NCI-H2107 treated with DMSO at 0.1 percent for 48 hours (cell line): ENCODE data around the gene CBX5.
"Not testable (repeated sequence)": the region's sequence is repeated elsewhere in the genome, so short reads cannot be mapped to it uniquely, and the experiment has no call there.

ENCODE experiments used
- DNase-seq: peaks from one replicate; lab custom pipeline; 2025; ENCODE audit not compliant: unreplicated experiment; lab: John Stamatoyannopoulos, UW

The CBX5 gene

GRCh38 chr12:54270345-54270744, 9.6 kb downstream of the CBX5 start:
- DNase-seq, result no peak

- no peak for DNase-seq
Observed at GRCh38 chr12:54266852-54267251, 13.1 kb downstream of the CBX5 start.

DNA sequence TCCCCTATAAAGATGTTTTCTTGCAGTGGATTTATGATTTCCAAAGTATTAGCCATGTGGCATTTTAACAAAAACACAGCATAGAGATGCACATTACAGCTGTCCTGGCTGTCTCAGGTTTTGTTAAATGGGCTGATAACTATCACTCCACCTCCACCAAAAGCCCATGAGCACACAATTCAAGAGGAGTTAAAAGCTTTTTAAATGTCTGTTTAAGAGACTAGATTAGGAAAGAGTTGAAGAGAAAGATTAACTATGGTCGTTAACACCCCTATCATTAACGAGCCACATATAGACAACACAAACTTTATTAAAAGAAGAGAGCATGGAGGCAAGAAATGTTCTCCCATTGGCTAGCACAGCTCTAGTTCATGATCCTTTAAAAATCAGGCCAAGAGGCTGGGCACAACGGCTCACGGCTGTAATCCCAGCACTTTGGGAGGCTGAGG, 14.5 kb downstream of the CBX5 start:
- no peak for DNase-seq

DNA sequence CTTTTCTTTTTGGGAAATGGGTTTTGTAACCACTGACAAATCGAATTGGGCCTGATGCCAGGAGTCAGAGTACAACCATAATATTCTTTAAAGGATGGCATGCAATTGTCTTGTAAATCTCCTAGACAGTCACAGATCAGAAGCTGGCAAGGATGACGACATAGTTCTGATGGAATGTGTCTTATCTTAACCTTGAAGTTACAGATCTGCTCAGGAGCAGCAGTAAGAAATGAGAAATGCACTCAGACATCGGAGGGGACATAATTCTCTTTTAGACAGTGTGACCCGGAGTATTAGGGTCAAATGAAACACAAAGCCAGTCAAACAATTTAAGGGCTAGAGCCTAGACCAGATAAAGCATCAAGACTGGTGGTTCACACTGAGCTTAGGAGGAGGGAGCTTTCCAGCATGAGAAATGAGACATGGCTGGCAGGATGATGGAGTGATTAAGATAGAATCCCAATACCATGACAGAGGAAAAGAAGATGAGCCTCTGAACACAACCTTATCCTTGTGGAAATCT, 17.5 kb downstream of the CBX5 start:
- DNase-seq, result no peak

DNA sequence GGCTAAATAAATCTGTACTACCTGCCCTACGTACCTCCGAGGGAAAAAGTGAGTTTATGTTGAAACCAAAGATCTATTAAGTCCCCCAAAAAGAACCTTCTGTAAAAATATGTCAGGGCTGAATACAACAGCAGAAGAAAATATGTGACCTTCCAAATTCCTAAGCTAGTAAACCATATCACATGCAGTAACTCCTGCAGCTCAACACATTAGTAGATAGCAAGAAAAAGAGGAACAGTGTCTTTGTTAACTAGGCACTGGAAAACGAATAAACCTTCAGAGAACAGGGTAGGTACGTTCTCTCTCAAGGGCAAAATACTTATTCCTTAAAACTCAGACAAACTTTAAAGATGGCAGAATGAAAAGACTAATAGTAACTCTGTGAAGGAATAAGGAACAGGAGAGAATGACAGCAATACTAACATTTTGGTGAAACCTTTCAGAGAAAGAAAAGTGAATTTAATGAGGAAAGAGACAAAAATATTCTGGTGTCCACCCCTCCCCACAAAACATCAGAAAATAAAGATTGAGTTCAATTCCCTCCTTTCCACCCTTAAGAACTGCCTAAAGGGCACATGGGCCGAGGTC, 18.0 kb downstream of the CBX5 start:
- no peak for DNase-seq

GRCh38 chr12:54259194-54260011, 20.5 kb downstream of the CBX5 start:
- DNase-seq, result peak; percentile 89

- DNase-seq, result no peak
Observed at GRCh38 chr12:54258201-54258681, 21.7 kb downstream of the CBX5 start.

DNA sequence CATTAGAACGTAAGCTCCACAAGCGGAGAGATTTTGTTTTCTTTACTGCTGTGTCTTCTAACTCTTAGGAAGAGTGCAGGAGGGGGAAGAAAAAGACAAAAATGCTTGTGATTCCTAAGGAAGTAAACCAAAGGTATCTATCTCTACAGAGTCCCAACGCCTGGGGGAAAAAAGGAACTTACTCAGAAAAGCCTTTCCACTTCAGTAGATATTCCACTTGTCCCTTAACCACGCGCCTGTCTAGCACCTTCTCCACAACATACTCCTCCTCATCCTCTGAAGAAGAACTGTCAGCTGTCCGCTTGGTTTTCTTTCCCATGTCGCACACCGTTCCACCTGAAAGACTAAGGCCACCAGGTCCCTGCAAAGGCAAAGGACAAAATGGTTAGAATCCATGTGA, 22.6 kb downstream of the CBX5 start:
- no peak for DNase-seq

DNA sequence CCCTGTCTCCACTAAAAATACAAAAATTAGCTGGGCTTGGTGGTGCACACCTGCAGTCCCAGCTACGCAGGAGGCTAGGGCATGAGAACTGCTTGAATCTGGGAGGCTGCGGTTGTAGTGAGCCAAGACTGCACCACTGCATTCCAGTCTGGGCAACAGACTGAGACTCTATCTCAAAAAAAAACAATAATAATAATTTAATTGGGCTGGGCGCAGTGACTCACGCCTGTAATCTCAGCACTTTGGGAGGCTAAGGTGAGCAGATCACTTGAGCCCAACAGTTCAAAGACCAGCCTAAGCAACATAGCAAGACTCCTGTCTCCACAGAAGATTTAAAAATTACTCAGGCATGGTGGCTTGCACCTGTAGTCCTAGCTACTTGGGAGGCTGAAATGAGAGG, 26.7 kb downstream of the CBX5 start:
- no peak for DNase-seq

DNA sequence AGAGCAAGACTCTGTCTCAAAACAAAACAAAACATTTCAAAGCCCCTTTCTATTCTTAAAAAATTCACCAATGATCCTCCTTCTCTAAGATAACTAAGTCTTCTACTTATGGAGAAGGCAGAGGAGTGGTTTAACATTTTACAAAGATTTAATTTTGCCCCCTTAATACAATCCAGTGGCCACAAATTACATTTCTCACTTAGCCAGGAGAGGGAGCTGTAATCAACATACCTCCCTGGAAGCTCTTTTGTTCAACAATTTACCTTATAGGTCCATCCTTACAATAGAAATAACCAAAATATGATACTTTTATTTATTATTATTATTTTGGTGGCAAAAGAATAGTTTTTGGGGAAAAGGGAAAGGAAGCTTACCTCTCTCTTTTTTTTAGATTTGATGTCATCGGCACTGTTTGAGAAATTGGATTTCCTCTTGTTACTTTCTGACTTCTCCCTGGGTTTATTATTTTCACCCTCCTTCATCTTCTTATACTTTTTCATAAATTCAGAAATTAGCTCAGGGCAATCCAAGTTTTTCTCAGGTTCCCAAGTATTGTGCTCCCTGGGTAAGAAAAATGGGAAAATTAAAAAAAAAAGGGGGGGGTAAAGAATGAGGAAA, 28.1 kb downstream of the CBX5 start:
- DNase-seq, result peak; percentile 43

DNA sequence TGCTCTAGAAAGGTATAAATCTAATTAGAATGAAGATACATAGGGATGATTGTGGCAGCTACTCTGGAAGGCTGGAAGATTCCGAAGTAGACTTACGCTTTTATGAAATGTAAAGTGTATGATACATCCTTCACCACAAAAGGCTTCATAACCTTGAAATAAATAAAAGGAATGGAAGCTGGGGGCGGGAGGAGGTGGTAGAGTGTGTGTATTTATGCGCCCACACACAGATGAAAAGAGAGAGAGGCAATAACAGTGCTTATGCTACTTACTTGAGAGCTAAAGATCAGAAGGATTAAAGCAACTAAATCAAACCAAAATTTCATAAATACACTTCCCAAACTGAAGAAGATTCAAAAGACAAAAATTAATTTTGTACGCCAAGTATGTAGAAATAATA, 30.4 kb downstream of the CBX5 start:
- DNase-seq, result no peak

GRCh38 chr12:54246011-54246641, 33.8 kb downstream of the CBX5 start:
- DNase-seq, result no peak

DNA sequence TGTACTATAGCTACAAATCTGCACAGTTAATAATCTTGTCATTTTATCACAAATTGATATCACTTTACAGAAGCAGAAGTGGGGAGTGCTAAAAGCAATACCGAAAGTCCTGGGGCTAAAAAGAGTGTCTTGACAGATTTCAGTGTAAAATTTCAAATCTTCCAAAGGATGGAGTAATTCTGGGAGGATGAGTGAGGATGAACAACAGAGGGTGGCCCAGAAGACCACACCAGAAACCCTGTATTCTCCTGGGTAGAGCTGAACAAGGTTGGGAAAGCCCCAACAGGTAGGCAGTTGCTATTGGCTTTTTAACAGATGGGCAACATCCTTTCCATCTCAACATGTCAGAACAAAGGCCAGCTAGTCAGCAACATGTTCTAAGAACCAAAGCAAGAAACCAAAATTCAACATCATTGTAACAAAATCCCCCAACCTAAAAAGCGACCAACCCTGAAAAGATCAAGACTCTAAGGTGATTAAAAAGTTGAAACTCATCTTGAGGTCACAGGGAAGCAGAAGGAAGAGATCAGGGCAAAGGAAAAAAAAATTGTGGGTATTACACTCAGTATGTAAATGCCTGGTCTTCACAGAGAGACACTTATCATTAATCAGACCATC, 38.8 kb downstream of the CBX5 start:
- no peak for DNase-seq

DNA sequence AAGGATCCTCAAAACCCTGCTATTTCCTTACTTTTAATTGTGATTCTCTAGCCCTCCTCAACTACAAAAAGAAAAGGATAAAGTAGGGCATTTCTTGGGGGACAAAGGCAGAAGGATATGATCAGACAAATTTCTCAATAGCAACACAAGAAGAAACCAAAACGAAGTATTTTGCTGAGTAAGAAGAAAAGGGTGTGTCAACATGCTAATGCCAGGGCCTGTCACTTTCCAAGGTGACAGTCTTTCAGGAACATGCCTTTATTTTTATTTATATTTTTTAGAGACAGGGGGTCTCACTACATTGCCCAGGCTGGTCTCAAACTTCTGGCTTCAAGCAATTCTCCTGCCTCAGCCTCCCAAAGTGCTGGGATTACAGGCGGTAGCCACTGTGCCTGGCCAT, 39.8 kb downstream of the CBX5 start:
- DNase-seq, result no peak

DNA sequence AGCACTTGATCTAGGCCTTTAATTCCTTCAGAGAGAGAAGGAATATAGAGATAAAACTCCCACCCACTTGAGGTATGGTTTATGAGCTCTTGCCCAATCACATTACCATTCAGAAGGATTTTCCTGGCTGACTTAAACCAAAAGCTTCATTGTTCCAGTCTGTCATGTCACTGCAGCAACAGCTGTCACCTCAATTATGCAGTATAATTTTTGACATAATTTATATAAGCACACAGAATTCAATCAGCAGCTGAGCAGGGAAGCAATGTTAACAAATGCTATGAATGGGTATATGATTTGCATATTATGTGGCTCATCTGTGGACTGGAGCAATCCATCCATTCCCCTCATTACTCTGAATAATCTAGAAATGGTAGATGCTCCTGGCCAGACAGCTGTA, 40.3 kb downstream of the CBX5 start:
- no peak for DNase-seq

GRCh38 chr12:54238531-54238930, 41.4 kb downstream of the CBX5 start:
- DNase-seq, result no peak

GRCh38 chr12:54232790-54233189, 47.1 kb downstream of the CBX5 start:
- DNase-seq, result no peak

DNA sequence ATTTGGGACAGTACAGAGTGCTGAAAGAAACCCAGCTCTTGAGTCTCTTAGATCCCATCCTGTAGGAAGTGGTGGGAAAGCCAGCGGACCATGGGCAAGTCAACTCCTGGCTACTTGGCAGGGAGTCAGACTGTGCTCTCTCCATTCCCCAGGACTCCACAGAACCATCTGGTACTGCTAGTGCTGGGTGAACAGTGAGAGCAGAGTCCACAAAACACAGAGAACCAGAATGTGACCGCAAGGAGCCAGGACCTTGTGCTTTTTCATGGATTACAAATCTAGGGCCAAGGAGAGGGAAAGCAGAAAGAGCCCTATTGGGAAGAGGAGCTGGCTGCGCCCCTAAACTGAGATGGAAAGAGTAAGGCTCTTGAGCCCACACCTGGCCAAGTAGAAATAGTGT, 48.7 kb downstream of the CBX5 start:
- DNase-seq, result not testable (repeated sequence)

DNA sequence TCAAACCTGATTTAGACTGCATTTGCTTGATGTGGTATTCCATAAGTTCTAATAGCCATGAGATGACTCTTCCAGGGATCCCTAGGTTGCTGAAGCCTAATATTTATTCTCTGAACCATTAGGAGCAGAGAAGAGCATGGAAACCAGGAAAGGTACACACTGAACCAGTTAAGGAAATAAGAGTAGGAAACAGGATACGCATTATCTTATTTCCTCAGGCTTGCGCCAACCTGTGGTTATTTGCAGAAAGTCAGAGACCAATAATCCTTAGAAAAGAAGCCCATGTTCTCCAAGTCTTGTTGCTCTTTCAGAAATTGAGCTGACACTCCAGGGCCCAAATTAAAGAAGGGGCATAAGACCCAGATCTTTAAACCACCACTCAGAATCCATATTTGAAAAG, 49.4 kb downstream of the CBX5 start:
- DNase-seq, result no peak

DNA sequence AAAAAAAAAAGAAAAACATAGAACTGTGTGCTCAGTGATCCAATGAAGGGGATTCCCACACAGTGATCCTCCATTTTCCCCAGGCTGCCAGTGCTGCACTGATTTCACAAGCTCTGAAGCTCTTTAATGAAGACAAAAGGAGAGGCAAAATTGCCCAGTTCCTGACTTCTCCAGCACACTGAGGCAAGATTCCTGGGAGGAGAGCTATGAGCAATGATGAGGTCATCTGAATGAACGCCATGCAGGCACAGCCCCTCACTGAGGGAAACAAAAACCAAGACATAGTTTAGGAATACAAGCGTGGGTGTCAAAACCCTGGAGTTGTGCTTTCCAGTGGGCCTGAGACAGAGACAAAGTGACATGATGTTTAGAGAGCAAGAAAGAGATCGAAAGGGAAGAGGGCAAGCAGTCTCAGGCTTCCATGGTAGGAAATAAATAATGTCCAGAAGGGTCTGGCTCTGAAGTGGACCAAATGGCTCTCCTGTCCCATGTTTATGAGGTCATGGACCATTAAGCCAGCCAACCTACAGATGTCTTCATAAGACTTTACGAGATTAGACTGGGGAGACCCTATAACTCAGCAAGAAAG, 50.2 kb downstream of the CBX5 start:
- no peak for DNase-seq

GRCh38 chr12:54228471-54228870, 51.5 kb downstream of the CBX5 start:
- DNase-seq, result no peak
